Activated naive CD4-positive, alpha-beta T cell treated with anti-CD3 and anti-CD28 coated beads, Interleukin-2, amount 10 ng/mL, durations not matched to agents 7 days and 5 days (primary cell): Measurements from ENCODE around the gene ZBTB17.
"Not testable (repeated sequence)": the region's sequence is repeated elsewhere in the genome, so short reads cannot be mapped to it uniquely, and the experiment has no call there.

ENCODE experiments used
- CTCF ChIA-PET: fragments of 350-600 bp; sonication (Branson Sonifier 250); formaldehyde crosslinking; loops from one replicate; lab custom pipeline; 2021; ENCODE audit warnings: antibody characterized with exemption; lab: Charles Lee
- DNase-seq: peaks from one replicate; pipeline ENCODE4 v3.0.0-alpha.2; 2020
- H3K27ac Mint-ChIP-seq: one replicate; pipeline ENCODE4 v1.8.0; 2021; ENCODE audit warnings: mild to moderate bottlenecking, moderate library complexity, mixed read lengths
- H3K27me3 Mint-ChIP-seq: one replicate; pipeline ENCODE4 v1.8.0; 2021; ENCODE audit warnings: mild to moderate bottlenecking, mixed read lengths
- H3K36me3 Mint-ChIP-seq: one replicate; pipeline ENCODE4 v1.8.0; 2021; ENCODE audit warnings: mixed read lengths
- H3K4me1 Mint-ChIP-seq: one replicate; pipeline ENCODE4 v1.8.0; 2021; ENCODE audit warnings: mixed read lengths
- H3K4me3 Mint-ChIP-seq: one replicate; pipeline ENCODE4 v1.8.0; 2021; ENCODE audit warnings: mild to moderate bottlenecking, moderate library complexity, mixed read lengths
- H3K9me3 Mint-ChIP-seq: one replicate; pipeline ENCODE4 v1.8.0; 2021; ENCODE audit warnings: mixed read lengths

Gene ZBTB17

DNA sequence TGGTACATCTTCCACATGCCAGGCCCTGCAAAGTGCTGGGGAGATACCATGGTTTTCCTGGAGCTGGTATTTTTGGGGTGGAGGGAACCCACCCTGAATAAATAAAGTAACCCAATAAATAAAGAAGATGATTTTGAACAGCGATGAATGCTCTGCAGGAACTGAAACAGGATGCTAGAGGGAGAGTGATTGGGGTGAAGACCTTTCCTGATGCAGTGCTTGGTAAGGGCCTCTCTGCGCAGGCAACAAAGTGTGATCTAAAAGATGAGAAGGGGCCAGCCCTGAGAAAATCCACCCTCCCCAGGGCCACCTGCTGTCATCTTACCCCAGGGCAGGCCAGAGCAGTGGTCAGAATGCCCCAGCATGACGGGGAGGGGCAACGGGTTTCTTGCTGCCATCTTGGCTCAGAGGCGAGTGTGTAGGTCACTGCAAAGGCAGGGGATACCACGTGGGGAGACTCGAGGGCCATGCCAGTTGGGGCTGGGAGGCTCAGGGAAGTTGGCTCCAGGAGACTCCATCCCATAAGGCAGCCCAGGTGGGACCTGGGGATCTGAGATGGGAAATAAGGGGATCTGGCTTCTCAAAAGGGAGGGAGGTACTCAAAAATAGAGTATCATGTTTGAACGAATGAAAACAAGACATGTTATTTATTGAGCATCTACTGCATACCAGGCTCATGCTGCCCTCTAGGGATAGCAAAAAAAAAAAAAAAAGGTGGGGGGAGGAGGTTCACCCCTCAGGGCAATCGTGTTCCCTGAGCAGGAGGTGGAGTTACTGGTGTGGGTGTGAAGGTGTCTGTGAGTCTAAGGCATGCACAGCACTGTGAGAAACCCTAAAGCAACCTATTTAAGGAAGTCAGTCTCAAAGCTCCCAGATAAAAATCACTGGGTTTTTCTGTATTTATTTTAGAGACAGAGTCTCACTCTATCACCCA lies 30.9 kb upstream of the ZBTB17 start:
- Mint-ChIP-seq H3K4me1 (no peaks in the 10 kb centered on the region), H3K4me3 (no peak overlapping the region), H3K9me3 (no peaks in the 10 kb centered on the region), H3K36me3 (no peaks in the 10 kb centered on the region), H3K27ac (no peak overlapping the region), H3K27me3 (peaks cover 34% of the 10 kb centered on the region)
- CTCF ChIA-PET: interaction anchor here (0.6 to 6.1 kb wide), 15 partner anchors 12 to 218 kb away, joined by 3 to 47 read pairs (median 4); no protein-coding TSS in a partner anchor
- DNase-seq: no peak

DNA sequence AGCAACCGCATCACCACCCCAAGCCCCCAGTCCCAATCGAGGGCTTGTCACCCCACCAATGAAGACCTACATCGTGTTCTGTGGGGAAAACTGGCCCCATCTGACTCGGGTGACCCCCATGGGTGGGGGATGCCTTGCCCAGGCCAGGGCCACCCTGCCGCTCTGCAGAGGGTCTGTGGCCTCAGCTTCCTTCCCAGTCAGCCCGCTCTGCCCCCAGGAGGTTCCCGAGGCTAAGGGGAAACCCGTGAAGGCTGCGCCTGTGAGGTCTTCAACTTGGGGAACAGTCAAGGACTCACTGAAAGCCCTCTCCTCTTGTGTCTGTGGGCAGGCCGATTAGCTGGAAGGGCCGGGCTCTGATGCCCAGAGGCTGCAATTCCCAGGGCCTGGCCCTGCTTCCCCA lies 30.1 kb upstream of the ZBTB17 start:
- Mint-ChIP-seq H3K36me3 (no peaks in the 10 kb centered on the region), H3K9me3 (no peaks in the 10 kb centered on the region), H3K4me1 (no peaks in the 10 kb centered on the region), H3K27ac (no peak overlapping the region), H3K4me3 (no peak overlapping the region), H3K27me3 (peaks cover 29% of the 10 kb centered on the region)
- CTCF ChIA-PET: interaction anchor here (1.2 to 5.8 kb wide), 3 partner anchors 49 to 214 kb away, joined by 4 to 47 read pairs (median 39); no protein-coding TSS in a partner anchor
- DNase-seq: no peak

GRCh38 chr1:16005597-16005996 lies 29.7 kb upstream of the ZBTB17 start:
- Mint-ChIP-seq H3K36me3 (no peaks in the 10 kb centered on the region), H3K4me1 (no peaks in the 10 kb centered on the region), H3K9me3 (no peaks in the 10 kb centered on the region), H3K4me3 (no peak overlapping the region), H3K27ac (no peak overlapping the region), H3K27me3 (peaks cover 26% of the 10 kb centered on the region)
- DNase-seq: no peak
- CTCF ChIA-PET: interaction anchor here (1.2 to 5.8 kb wide), 3 partner anchors 50 to 214 kb away, joined by 4 to 47 read pairs (median 39); no protein-coding TSS in a partner anchor

- CTCF ChIA-PET: interaction anchor here (1.5 kb wide), 1 partner anchor 9 kb away, joined by 3 read pairs; no protein-coding TSS in a partner anchor
- H3K4me1 Mint-ChIP-seq, H3K36me3 Mint-ChIP-seq, H3K4me3 Mint-ChIP-seq, H3K27ac Mint-ChIP-seq, H3K9me3 Mint-ChIP-seq, DNase-seq: not testable (repeated sequence)
- peaks cover 39% of the 10 kb centered on the region for H3K27me3 Mint-ChIP-seq
Measured at GRCh38 chr1:16001274-16001673, 25.4 kb upstream of the ZBTB17 start.

- CTCF ChIA-PET: no interaction called here
- H3K36me3 Mint-ChIP-seq: no peaks in the 10 kb centered on the region
Measured at GRCh38 chr1:15998929-15999328, 23.0 kb upstream of the ZBTB17 start.

GRCh38 chr1:15997637-15998280 lies 21.9 kb upstream of the ZBTB17 start:
- H3K27me3 Mint-ChIP-seq: peaks cover 24% of the 10 kb centered on the region
- CTCF ChIA-PET: interaction anchor here (1.5 kb wide), 1 partner anchor 183 kb away, joined by 13 read pairs; no protein-coding TSS in a partner anchor
- H3K4me3 Mint-ChIP-seq: no peak overlapping the region
- no peak for DNase-seq
- no peak overlapping the region for H3K27ac Mint-ChIP-seq
- H3K36me3 Mint-ChIP-seq: no peaks in the 10 kb centered on the region
- no peaks in the 10 kb centered on the region for H3K4me1 Mint-ChIP-seq
- no peaks in the 10 kb centered on the region for H3K9me3 Mint-ChIP-seq

More at GRCh38 chr1:15998929-15999328, 23.0 kb upstream of the ZBTB17 start:
- no peak for DNase-seq
- Mint-ChIP-seq H3K27ac (no peak overlapping the region), H3K27me3 (peaks cover 26% of the 10 kb centered on the region), H3K4me3 (no peak overlapping the region), H3K4me1 (no peaks in the 10 kb centered on the region), H3K9me3 (no peaks in the 10 kb centered on the region)

DNA sequence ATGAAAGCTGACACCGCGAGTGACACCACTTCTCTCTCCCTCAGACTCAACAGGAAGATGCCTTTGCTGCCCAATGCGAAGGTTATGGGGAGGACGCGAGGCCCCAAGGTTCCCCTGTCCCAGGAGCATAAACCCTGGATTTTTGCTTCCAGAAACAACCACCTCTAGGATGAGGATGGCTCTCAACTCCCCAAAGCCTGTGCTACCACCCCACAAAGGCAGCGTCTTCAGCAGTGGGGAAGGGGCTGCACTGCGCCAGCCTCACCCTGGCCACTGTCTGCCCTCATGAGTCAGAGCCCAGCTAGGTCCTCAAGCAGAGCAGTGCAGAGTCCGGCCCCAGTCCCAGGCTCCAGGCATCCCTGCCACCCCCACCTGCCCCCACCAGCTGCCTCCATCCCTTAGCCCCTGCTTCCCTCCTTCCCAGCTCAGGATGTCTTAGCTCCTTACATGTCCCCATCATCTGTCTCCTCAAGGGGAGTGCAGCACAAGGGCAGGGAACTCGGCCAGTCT lies 21.2 kb upstream of the ZBTB17 start:
- peaks cover 24% of the 10 kb centered on the region for H3K27me3 Mint-ChIP-seq
- no peaks in the 10 kb centered on the region for H3K36me3 Mint-ChIP-seq
- no peak for DNase-seq
- H3K4me1 Mint-ChIP-seq: no peaks in the 10 kb centered on the region
- CTCF ChIA-PET: interaction anchor here (1.5 kb wide), 1 partner anchor 182 kb away, joined by 13 read pairs; no protein-coding TSS in a partner anchor
- H3K9me3 Mint-ChIP-seq: no peaks in the 10 kb centered on the region
- H3K27ac Mint-ChIP-seq: no peak overlapping the region
- H3K4me3 Mint-ChIP-seq: no peak overlapping the region

GRCh38 chr1:15994590-15995351 lies 18.9 kb upstream of the ZBTB17 start:
- Mint-ChIP-seq H3K4me3 (no peak overlapping the region), H3K27ac (no peak overlapping the region), H3K9me3 (no peaks in the 10 kb centered on the region), H3K4me1 (no peaks in the 10 kb centered on the region), H3K36me3 (no peaks in the 10 kb centered on the region), H3K27me3 (peaks cover 29% of the 10 kb centered on the region)
- peak; percentile 60 for DNase-seq
- CTCF ChIA-PET: interaction anchor here (0.9 to 3.0 kb wide), 12 partner anchors 10 to 246 kb away, joined by 3 to 25 read pairs (median 3); partner anchors contain the start of gene SRARP

GRCh38 chr1:15994081-15994480 lies 18.2 kb upstream of the ZBTB17 start:
- no peak for DNase-seq
- H3K36me3 Mint-ChIP-seq: no peaks in the 10 kb centered on the region
- no peaks in the 10 kb centered on the region for H3K9me3 Mint-ChIP-seq
- no peak overlapping the region for H3K4me3 Mint-ChIP-seq
- CTCF ChIA-PET: interaction anchor here (0.9 to 3.0 kb wide), 8 partner anchors 10 to 246 kb away, joined by 3 to 25 read pairs (median 3); partner anchors contain the start of gene SRARP
- H3K27me3 Mint-ChIP-seq: peaks cover 33% of the 10 kb centered on the region
- H3K4me1 Mint-ChIP-seq: no peaks in the 10 kb centered on the region
- H3K27ac Mint-ChIP-seq: no peak overlapping the region

- H3K36me3 Mint-ChIP-seq: no peaks in the 10 kb centered on the region
- H3K27ac Mint-ChIP-seq: no peak overlapping the region
- H3K9me3 Mint-ChIP-seq: no peaks in the 10 kb centered on the region
- no peak overlapping the region for H3K4me3 Mint-ChIP-seq
- H3K27me3 Mint-ChIP-seq: peaks cover 35% of the 10 kb centered on the region
- CTCF ChIA-PET: interaction anchor here (1.2 to 3.0 kb wide), 4 partner anchors 11 to 178 kb away, joined by 3 to 25 read pairs (median 6); partner anchors contain the start of gene SRARP
- DNase-seq: no peak
- H3K4me1 Mint-ChIP-seq: no peaks in the 10 kb centered on the region
Measured at GRCh38 chr1:15993666-15994065, 17.8 kb upstream of the ZBTB17 start.

DNA sequence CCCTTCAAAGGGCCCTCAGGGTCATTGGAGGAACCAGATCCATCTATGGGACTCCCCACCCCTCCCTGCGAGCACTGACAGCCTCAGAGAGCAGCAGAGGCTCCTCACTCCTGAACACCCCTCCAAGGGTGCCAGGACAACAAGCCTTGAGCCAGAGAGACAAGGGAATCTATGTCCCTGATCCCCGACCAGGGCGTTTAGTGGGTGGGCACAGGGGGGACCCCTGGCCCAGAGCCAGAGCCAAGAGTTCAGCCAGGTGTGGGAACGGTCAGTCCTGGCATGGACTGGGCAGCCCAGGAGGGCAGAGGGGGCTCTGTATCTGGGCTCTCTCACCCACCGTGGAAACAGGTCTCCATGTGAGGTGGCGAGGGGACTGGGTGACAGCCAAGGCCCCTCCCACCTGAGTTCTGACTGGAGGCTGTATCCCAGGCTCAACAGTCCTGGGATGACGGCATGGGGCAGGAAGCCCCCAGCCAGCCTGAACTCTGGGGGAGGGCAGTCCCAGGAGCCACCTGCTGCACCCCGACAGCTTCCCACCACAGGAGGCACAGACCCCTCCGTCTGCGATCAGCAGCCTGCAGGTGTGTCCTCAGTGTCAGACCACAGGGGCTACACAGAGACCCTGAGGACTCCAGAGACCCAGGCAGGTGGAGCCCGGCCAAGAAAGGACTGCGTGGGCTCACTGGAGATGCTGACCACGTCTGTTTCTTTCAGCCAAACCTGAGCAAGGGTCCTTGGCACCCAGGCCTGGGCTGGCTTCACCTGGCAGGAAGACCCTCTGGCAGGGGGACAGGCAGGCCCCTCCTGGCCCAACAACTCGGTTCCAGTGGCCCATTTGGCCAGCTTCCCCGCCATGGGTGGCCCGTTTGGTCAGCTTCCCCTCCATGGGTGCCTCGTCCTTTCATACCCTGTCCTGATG lies 16.9 kb upstream of the ZBTB17 start:
- Mint-ChIP-seq H3K27me3 (peaks cover 27% of the 10 kb centered on the region), H3K27ac (no peak overlapping the region), H3K4me1 (no peaks in the 10 kb centered on the region), H3K36me3 (no peaks in the 10 kb centered on the region), H3K9me3 (no peaks in the 10 kb centered on the region), H3K4me3 (no peak overlapping the region)
- DNase-seq: no peak
- CTCF ChIA-PET: interaction anchor here (1.4 to 3.0 kb wide), 2 partner anchors 37 to 177 kb away, joined by 3 to 25 read pairs; no protein-coding TSS in a partner anchor

DNA sequence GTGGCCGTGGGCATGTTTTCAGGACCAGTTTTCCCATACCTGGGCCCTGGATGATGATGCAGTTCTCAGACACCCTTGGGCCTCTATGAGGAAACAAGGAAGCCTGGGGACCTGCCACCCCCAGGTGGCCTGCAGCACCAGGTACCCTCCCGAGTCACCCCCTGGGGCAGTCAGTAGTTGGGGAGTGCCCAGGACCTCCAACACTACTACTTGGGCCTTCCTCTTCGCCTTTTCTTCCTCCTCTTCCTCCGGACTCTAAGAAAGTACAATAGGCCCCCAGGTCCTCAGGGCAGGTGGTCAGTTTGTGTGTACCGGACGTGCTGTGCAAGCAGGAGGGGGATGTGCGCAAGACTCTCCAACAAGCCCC lies 16.3 kb upstream of the ZBTB17 start:
- Mint-ChIP-seq H3K4me3 (no peak overlapping the region), H3K9me3 (no peaks in the 10 kb centered on the region), H3K27ac (no peak overlapping the region), H3K4me1 (no peaks in the 10 kb centered on the region), H3K36me3 (no peaks in the 10 kb centered on the region), H3K27me3 (peaks cover 22% of the 10 kb centered on the region)
- CTCF ChIA-PET: no interaction called here
- no peak for DNase-seq
